Brain microvascular endothelial cell (primary cell): Measurements from ENCODE around the gene DNAH14.
"Not testable (repeated sequence)": the region's sequence is repeated elsewhere in the genome, so short reads cannot be mapped to it uniquely, and the experiment has no call there.

Source experiments
- DNase-seq: peaks from one replicate; pipeline ENCODE4 v3.0.0-alpha.2; 2020
- H3K27ac ChIP-seq: fragments of 250-450 bp; sonication (Bioruptor Pico); 2 replicates; pipeline ENCODE4 v1.5.1; 2020; ENCODE audit warnings: mild to moderate bottlenecking, moderate library complexity
- H3K27me3 ChIP-seq: fragments of 250-450 bp; sonication (Bioruptor Pico); replicated peaks from 2 replicates; pipeline ENCODE4 v1.5.1; 2020; ENCODE audit warnings: mild to moderate bottlenecking
- H3K36me3 ChIP-seq: fragments of 250-450 bp; sonication (Bioruptor Pico); replicated peaks from 2 replicates; pipeline ENCODE4 v1.5.1; 2020; ENCODE audit warnings: mild to moderate bottlenecking
- H3K4me3 ChIP-seq: 2 replicates; pipeline ENCODE4 v1.5.1; 2011; ENCODE audit warnings: low read depth, mild to moderate bottlenecking, control low read depth, low read length, moderate library complexity
- in situ Hi-C: cut with HindIII; loops from 2 replicates; pipeline ENCODE4 v1.10.0; 2017; ENCODE audit warnings: low sequenced_read_pairs, low pct_ligation_motif_present
- TF ChIP-seq, protein P1 (sequence below): IDR thresholded peaks from 2 replicates; pipeline ENCODE4 v1.5.1; 2011; ENCODE audit warnings: low read depth, mild to moderate bottlenecking, moderate library complexity, low read length, control low read depth, inconsistent platforms; ENCODE audit errors: missing control alignments

Gene DNAH14

DNA sequence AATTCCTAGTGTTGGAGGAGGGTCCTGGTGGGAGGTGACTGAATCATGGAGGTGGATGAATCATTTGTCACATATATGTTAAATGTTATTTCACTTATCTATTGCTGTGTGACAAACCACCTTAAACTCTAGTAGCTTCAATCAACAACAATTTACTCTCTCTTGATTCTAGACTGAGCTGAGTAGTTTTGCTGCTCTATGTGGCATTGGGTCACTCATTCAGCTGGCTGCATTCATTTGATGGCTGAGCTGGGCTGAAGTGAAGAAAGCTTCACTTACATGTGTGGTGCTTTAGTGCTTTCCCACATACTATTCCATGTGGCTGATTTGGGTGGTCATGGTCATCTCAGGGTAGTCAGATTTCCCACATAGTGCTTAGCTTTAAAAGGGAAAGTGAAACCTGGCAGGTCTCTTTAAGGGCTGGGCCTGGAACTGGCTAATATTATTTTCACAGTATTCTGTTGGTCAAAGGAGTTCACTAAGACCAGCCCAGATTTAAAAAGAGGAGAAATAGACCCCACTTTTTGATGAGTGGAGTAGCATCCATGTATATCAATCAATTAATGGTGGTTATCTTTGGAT lies 10.5 kb downstream of the DNAH14 start:
- no peak overlapping the region for H3K27ac ChIP-seq
- H3K4me3 ChIP-seq: no peak overlapping the region
- TF ChIP-seq, protein P1, sequence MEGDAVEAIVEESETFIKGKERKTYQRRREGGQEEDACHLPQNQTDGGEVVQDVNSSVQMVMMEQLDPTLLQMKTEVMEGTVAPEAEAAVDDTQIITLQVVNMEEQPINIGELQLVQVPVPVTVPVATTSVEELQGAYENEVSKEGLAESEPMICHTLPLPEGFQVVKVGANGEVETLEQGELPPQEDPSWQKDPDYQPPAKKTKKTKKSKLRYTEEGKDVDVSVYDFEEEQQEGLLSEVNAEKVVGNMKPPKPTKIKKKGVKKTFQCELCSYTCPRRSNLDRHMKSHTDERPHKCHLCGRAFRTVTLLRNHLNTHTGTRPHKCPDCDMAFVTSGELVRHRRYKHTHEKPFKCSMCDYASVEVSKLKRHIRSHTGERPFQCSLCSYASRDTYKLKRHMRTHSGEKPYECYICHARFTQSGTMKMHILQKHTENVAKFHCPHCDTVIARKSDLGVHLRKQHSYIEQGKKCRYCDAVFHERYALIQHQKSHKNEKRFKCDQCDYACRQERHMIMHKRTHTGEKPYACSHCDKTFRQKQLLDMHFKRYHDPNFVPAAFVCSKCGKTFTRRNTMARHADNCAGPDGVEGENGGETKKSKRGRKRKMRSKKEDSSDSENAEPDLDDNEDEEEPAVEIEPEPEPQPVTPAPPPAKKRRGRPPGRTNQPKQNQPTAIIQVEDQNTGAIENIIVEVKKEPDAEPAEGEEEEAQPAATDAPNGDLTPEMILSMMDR: no peak
- DNase-seq: no peak
- H3K36me3 ChIP-seq: no peaks in the 10 kb centered on the region
- in situ Hi-C loops: no loop called here
- no peaks in the 10 kb centered on the region for H3K27me3 ChIP-seq

DNA sequence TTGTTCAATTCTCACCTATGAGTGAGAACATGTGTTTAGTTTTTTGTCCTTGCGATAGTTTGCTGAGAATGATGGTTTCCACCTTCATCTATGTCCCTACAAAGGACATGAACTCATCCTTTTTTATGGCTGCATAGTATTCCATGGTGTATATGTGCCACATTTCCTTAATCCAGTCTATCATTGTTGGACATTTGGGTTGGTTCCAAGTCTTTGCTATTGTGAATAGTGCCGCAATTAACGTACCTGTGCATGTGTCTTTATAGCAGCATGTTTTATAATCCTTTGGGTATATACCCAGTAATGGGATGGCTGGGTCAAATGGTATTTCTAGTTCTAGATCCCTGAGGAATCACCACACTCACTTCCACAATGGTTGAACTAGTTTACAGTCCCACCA lies 11.3 kb downstream of the DNAH14 start:
- H3K27me3 ChIP-seq, H3K4me3 ChIP-seq, H3K36me3 ChIP-seq, in situ Hi-C loops, H3K27ac ChIP-seq, DNase-seq: not testable (repeated sequence)

DNA sequence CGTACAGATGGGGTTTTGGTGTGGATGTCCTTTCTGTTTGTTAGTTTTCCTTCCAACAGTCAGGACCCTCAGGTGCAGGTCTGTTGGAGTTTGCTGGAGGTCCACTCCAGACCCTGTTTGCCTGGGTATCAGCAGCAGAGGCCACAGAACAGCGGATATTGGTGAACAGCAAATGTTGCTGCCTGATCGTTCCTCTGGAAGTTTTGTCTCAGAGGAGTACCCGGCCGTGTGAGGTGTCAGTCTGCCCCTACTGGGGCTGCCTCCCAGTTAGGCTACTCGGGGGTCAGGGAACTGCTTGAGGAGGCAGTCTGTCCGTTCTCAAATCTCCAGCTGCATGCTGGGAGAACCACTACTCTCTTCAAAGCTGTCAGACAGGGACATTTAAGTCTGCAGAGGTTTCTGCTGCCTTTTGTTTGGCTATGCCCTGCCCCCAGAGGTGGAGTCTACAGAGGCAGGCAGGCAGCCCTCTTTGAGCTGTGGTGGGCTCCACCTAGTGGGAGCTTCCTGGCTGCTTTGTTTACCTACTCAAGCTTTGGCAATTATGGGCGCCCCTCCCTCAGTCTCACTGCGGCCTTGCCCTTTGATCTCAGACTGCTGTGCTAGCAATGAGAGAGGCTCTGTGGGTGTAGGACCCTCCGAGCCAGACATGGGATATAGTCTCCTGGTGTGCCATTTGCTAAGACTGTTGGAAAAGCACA lies 16.3 kb downstream of the DNAH14 start:
- H3K27me3 ChIP-seq, in situ Hi-C loops, H3K4me3 ChIP-seq, H3K36me3 ChIP-seq, DNase-seq, H3K27ac ChIP-seq: not testable (repeated sequence)

DNA sequence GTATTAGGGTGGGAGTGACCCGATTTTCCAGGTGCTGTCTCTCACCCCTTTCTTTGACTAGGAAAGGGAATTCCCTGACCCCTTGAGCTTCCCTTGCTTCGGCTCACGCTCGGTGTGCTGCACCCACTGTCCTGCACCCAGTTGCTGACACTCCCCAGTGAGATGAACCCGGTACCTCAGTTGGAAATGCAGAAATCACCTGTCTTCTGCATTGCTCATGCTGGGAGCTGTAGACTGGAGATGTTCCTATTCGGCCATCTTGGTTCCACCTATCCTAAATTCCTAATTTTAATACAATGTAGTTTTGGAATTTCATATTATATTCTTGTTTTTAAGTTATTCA lies 16.8 kb downstream of the DNAH14 start:
- H3K4me3 ChIP-seq, H3K36me3 ChIP-seq, in situ Hi-C loops: not testable (repeated sequence)

GRCh38 chr1:224957696-224958095 lies 28.2 kb downstream of the DNAH14 start:
- H3K36me3 ChIP-seq: no peaks in the 10 kb centered on the region
- in situ Hi-C loops: no loop called here
- TF ChIP-seq, protein P1: no peak
- H3K27me3 ChIP-seq: no peaks in the 10 kb centered on the region
- H3K27ac ChIP-seq: no peak overlapping the region
- DNase-seq: no peak
- H3K4me3 ChIP-seq: no peak overlapping the region

More for the DNA sequence above, 16.8 kb downstream of the DNAH14 start:
- DNase-seq, H3K27me3 ChIP-seq, H3K27ac ChIP-seq: not testable (repeated sequence)

- DNase-seq: no peak
- TF ChIP-seq, protein P1: no peak
- no peak overlapping the region for H3K27ac ChIP-seq
- no peak overlapping the region for H3K4me3 ChIP-seq
- no peaks in the 10 kb centered on the region for H3K36me3 ChIP-seq
- no peaks in the 10 kb centered on the region for H3K27me3 ChIP-seq
- in situ Hi-C loops: no loop called here
Observed at GRCh38 chr1:224958490-224958889, 29.0 kb downstream of the DNAH14 start.

DNA sequence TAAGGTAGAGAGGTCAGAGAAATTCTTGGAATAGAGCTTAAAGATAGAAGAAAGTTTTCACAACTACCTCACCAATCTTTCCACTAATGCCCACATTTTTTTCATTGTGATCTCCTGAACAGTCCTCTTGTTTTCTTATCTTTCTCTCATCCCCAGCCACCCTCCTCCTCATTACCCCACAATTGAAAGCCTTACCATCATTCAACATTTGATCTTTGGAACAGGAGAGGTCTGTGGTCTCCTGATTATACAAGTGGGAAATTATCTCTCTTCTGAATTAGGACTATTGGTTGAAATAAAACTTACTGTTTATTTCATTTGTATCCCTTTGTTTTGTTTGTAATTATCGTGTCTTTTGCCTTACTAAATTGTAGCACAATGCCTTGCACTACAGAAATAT lies 29.6 kb downstream of the DNAH14 start:
- Histone ChIP-seq H3K27me3 (no peaks in the 10 kb centered on the region), H3K27ac (no peak overlapping the region), H3K36me3 (no peaks in the 10 kb centered on the region), H3K4me3 (no peak overlapping the region)
- in situ Hi-C loops: no loop called here
- DNase-seq: no peak
- TF ChIP-seq, protein P1: no peak
